A549 (cell line): ENCODE measurements around the gene NDUFAF2. TPM values are rescaled to one million over a fixed set of nuclear protein-coding genes. Genes with fewer than 3 reads are reported as not detected.

Source experiments
- ATOH8 ChIP-seq: fragments of 250-450 bp; sonication (Bioruptor Pico); IDR thresholded peaks from 2 replicates; pipeline ENCODE4 v1.5.0; 2020; ENCODE audit warnings: low read depth, mild to moderate bottlenecking, moderate library complexity
- CBX8 ChIP-seq: fragments of 200-600 bp; sonication (generic); IDR thresholded peaks from 2 replicates; pipeline ENCODE4 v1.6.1; 2016
- CEBPB ChIP-seq, 2 experiments: fragments of >200 bp in 1 of 2; sonication (Bioruptor Twin) in 1 of 2; formaldehyde crosslinking in 1 of 2; IDR thresholded peaks; 2 replicates each; pipeline ENCODE4 v1.6.1; 2012 to 2016
- CHD4 ChIP-seq: fragments of 200-600 bp; sonication (generic); IDR thresholded peaks from 2 replicates; pipeline ENCODE4 v1.6.1; 2016; ENCODE audit warnings: antibody characterized with exemption, mild to moderate bottlenecking, borderline replicate concordance
- CTCF ChIP-seq: fragments of >200 bp; sonication (Bioruptor Twin); formaldehyde crosslinking; IDR thresholded peaks from 3 replicates; pipeline ENCODE4 v1.5.1; 2016
- EHF ChIP-seq: fragments of 250-450 bp; sonication (Bioruptor Pico); IDR thresholded peaks from 2 replicates; pipeline ENCODE4 v1.5.0; 2020; ENCODE audit warnings: mild to moderate bottlenecking
- EHMT2 ChIP-seq: fragments of 200-600 bp; sonication (generic); IDR thresholded peaks from 2 replicates; pipeline ENCODE4 v1.6.1; 2016; ENCODE audit warnings: antibody characterized with exemption, low read depth, mild to moderate bottlenecking, moderate library complexity
- ESRRA ChIP-seq: fragments of 150-350 bp; IDR thresholded peaks from 2 replicates; pipeline ENCODE4 v1.6.1; 2014; ENCODE audit warnings: mild to moderate bottlenecking, low read length, borderline replicate concordance
- FOSB ChIP-seq: fragments of 250-450 bp; sonication (Bioruptor Pico); IDR thresholded peaks from 2 replicates; pipeline ENCODE4 v1.5.0; 2020; ENCODE audit warnings: mild to moderate bottlenecking, moderate library complexity
- FOSL2 ChIP-seq, 2 experiments: fragments of 450-650 bp in 1 of 2; fragments of >200 bp in 1 of 2; sonication (Bioruptor Twin) in 1 of 2; formaldehyde crosslinking; IDR thresholded peaks; 2 replicates each; pipeline versions ENCODE4 v1.5.0 to v1.6.1; 2016 to 2020; ENCODE audit warnings: mild to moderate bottlenecking in 1 of 2, moderate library complexity in 1 of 2
- HDAC2 ChIP-seq: fragments of 200-600 bp; sonication (generic); IDR thresholded peaks from 2 replicates; pipeline ENCODE4 v1.6.1; 2016
- HMGXB4 ChIP-seq: fragments of 250-450 bp; sonication (Bioruptor Pico); IDR thresholded peaks from 2 replicates; pipeline ENCODE4 v1.5.0; 2021; ENCODE audit warnings: mild to moderate bottlenecking, moderate library complexity, borderline replicate concordance
- HOXB5 ChIP-seq: fragments of 250-450 bp; sonication (Bioruptor Pico); IDR thresholded peaks from 2 replicates; pipeline ENCODE4 v1.5.0; 2020; ENCODE audit warnings: mild to moderate bottlenecking, moderate library complexity
- JUN ChIP-seq, 2 experiments: fragments of >200 bp; sonication (Bioruptor Twin); formaldehyde crosslinking; IDR thresholded peaks; 2 replicates in 1 of 2; 3 replicates in 1 of 2; pipeline ENCODE4 v1.6.1; 2016 to 2017
- JUNB ChIP-seq: fragments of >200 bp; sonication (Bioruptor Twin); formaldehyde crosslinking; IDR thresholded peaks from 2 replicates; pipeline ENCODE4 v1.6.1; 2016
- MAFK ChIP-seq: fragments of 450-650 bp; IDR thresholded peaks from 2 replicates; pipeline ENCODE4 v1.6.1; 2014; ENCODE audit not compliant: partially characterized antibody
- MAX ChIP-seq: IDR thresholded peaks from 2 replicates; pipeline ENCODE4 v1.6.1; 2012
- MAZ ChIP-seq: fragments of 150-350 bp; IDR thresholded peaks from 2 replicates; pipeline ENCODE4 v1.6.1; 2014; ENCODE audit warnings: antibody characterized with exemption, low read depth, low read length, borderline replicate concordance
- NFE2L2 ChIP-seq: fragments of 150-350 bp; conservative IDR thresholded peaks from 2 replicates; pipeline ENCODE4 v1.6.1; 2014; ENCODE audit warnings: low read length
- NPAS2 ChIP-seq: fragments of 250-450 bp; sonication (Bioruptor Pico); IDR thresholded peaks from 2 replicates; pipeline ENCODE4 v1.8.0; 2022; ENCODE audit warnings: mild to moderate bottlenecking, moderate library complexity, borderline replicate concordance
- NR3C1 ChIP-seq: fragments of >200 bp; sonication (Bioruptor Twin); formaldehyde crosslinking; IDR thresholded peaks from 3 replicates; pipeline ENCODE4 v1.6.1; 2017
- PBX3 ChIP-seq: IDR thresholded peaks from 2 replicates; pipeline ENCODE4 v1.6.1; 2012
- PHF8 ChIP-seq: fragments of 200-600 bp; sonication (generic); IDR thresholded peaks from 2 replicates; pipeline ENCODE4 v1.6.1; 2016; ENCODE audit warnings: low read depth, mild to moderate bottlenecking, antibody characterized with exemption, moderate library complexity, borderline replicate concordance
- POLR2AphosphoS2 ChIP-seq: conservative IDR thresholded peaks from 2 replicates; pipeline ENCODE4 v1.6.1; 2012; ENCODE audit warnings: low read length, improper control_type of control experiment, inconsistent platforms
- RCOR1 ChIP-seq: fragments of 150-350 bp; IDR thresholded peaks from 2 replicates; pipeline ENCODE4 v1.6.1; 2014; ENCODE audit warnings: antibody characterized with exemption, low read length, low read depth
- SMC3 ChIP-seq: fragments of >200 bp; sonication (Bioruptor Twin); formaldehyde crosslinking; IDR thresholded peaks from 3 replicates; pipeline ENCODE4 v1.6.1; 2018; ENCODE audit warnings: inconsistent platforms
- SREBF2 ChIP-seq: fragments of 450-650 bp; IDR thresholded peaks from 2 replicates; pipeline ENCODE4 v1.6.1; 2014; ENCODE audit warnings: mild to moderate bottlenecking, moderate library complexity
- TP53 ChIP-seq: fragments of 250-450 bp; sonication (Bioruptor Pico); IDR thresholded peaks from 2 replicates; pipeline ENCODE4 v1.5.0; 2021; ENCODE audit warnings: mild to moderate bottlenecking, moderate library complexity
- ZFP36 ChIP-seq: fragments of 450-650 bp; IDR thresholded peaks from 2 replicates; pipeline ENCODE4 v1.6.1; 2014; ENCODE audit warnings: borderline replicate concordance; ENCODE audit not compliant: partially characterized antibody
- polyA plus RNA-seq, 4 experiments: library from polyadenylated mRNA; depleted of rRNA in 3 of 4; stranded (reverse); fragments of >200 nt; fragmentation: RNase III in 1 of 4; extraction: RNeasy Plus Mini Kit Qiagen cat#74134 plus additional on column Dnase treatment in 1 of 4; gene quantifications; 2 replicates in 3 of 4; 3 replicates in 1 of 4; pipeline ENCODE4 v1.2.3, GENCODE V29; 2011 to 2017

NDUFAF2 gene
- polyA plus RNA-seq, 2 of the 4 experiments (the other 2 are of a cell fraction), result 66.1 to 83.7 TPM

GRCh38 chr5:61162010-61162831 lies 217.2 kb downstream of the NDUFAF2 start, which contains the start of gene SMIM15 (continued):
- peak; percentile 94 for TF ChIP-seq PHF8
- TF ChIP-seq RCOR1, result no peak
- no peak for TF ChIP-seq PBX3
- no peak for TF ChIP-seq NFE2L2
- no peak for TF ChIP-seq EHMT2
- TF ChIP-seq NR3C1, result no peak
- TF ChIP-seq TP53 (CRISPR knock-in tag), result no peak
- TF ChIP-seq MAZ, result 0 out of 2 replicates have a peak, but pooled peaks have one; percentile 3
- TF ChIP-seq SMC3, result peak; percentile 10; the same call in 1 of the 3 replicates
- no peak for TF ChIP-seq CHD4
- TF ChIP-seq ATOH8, result no peak
- TF ChIP-seq FOSL2 (IDR thresholded peaks at IDR 0.05), result no peak
- TF ChIP-seq FOSL2 (CRISPR knock-in tag; IDR thresholded peaks at IDR 0.05), result peak; percentile 51
- no peak; the same call in 1 of the 2 replicates for TF ChIP-seq EHF (CRISPR knock-in tag)
- TF ChIP-seq CEBPB (IDR thresholded peaks at IDR 0.05), result no peak
- TF ChIP-seq POLR2AphosphoS2, result 0 out of 2 replicates have a peak, but pooled peaks have one; percentile 35
- no peak for TF ChIP-seq SREBF2
- TF ChIP-seq NPAS2 (CRISPR knock-in tag), result no peak
- TF ChIP-seq FOSB, result no peak
- TF ChIP-seq MAFK, result no peak
- TF ChIP-seq HDAC2, result 0 out of 2 replicates have a peak, but pooled peaks have one; percentile 55
- TF ChIP-seq ESRRA, result no peak
- no peak; the same call in 1 of the 2 replicates for TF ChIP-seq HOXB5 (CRISPR knock-in tag)
- no peak for TF ChIP-seq CTCF
- TF ChIP-seq HMGXB4, result peak; percentile 64; the same call in 1 of the 2 replicates
- TF ChIP-seq ZFP36, result no peak
- peak; percentile 45 to 94; a peak in 3 of 5 replicates for TF ChIP-seq JUN (IDR thresholded peaks at IDR 0.05)
- TF ChIP-seq MAX, result peak; percentile 87
- TF ChIP-seq JUNB, result no peak; the same call in 1 of the 2 replicates
- no peak for TF ChIP-seq CBX8
